Cerebellar cortex (tissue), 1 donor: ENCODE data around the gene ZBTB24.
"Not testable (repeated sequence)": the region's sequence is repeated elsewhere in the genome, so short reads cannot be mapped to it uniquely, and the experiment has no call there.

ENCODE experiments used
- DNase-seq: peaks from one replicate; pipeline ENCODE4 v3.0.0-alpha.2; 2015; ENCODE audit warnings: low spot score

ZBTB24 gene

DNA sequence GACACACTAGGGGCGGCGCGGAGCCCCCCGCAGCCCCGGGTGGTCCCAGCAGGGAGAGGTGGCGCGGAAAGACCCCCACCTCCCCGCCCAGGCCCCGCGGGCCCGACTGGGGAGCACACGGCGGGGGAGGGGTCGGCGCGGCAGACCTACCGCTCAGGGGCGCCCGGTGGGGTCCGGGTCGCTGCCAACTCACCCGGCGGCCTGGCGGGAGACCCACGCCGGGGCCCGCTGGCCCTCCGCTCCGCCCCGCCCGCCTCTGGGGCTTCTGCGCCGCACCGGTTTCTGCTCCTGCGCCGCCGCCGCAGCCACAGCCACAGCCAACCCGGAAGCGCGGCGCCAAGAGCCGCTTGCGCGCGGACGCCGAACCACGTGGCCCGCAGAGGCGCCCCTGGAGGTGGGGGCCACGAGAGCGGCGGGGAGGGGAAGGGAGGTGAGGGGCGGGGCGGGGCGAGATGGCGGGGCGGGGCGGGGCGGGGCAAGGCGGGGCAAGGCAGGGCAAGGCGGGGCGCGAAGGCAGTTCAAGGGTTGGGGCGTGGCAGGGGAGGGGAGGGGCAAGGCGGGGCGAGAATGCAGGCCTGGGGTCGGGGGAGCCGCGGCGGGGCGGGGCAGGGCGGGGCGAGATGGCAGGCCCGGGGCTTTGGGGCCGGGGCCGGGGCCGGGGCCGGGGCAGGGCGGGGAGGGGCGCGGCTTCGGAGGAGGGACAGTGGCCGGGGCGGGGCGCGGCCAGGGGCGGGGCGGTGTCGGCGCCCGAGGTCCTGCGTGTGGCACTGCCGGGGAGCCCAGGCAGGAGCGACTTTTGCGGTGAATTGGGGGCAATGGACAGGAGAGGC lies at the start of gene ZBTB24:
Gene ZBTB24, minus strand, starts transcription at position 315 of the 830 bp plus-strand sequence. CDS start 1,193 bp downstream, outside the sequence.
- DNase-seq, result peak; percentile 86

DNA sequence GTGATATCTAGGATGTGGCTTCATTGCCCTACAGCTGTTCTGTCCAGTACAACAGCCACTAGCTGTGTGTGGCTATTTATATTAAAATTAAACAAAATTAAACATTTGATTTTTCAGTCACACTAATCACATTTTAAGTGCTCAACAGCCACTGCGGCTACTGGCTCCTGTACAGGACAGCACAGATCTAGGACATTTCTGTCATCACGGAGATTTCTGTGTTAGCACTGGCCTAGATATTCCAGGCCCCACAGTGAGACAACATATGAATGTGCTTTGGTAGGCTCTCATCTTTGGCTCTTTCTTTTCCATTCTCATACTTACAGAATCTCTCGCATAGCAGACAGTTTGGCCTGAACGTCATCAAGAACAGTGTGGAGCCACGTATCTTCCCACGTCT lies 48.4 kb upstream of the ZBTB24 start:
- DNase-seq, result peak; percentile 69

GRCh38 chr6:109527989-109528388 lies 45.0 kb upstream of the ZBTB24 start:
- DNase-seq, result peak; percentile 21

- DNase-seq, result peak; percentile 73
Observed at GRCh38 chr6:109526905-109527628, 44.0 kb upstream of the ZBTB24 start.

DNA sequence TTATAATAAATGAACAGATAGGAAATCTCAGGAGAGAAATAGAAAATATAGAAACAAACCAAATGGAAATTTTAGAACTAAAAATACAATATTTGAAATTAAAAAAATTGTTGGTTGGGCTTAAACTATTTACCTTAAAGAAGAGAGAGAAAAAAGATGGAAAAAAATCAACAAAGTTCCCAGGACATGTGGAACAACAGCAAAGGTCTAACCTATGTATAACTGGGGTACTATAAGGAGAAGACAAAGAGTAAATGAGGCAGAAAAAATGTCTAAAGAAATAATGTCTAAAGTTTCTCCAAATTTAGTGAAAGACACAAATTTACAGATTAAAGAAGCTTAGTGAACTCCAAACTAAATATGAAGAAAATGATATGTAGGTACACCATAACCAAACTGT lies 41.1 kb upstream of the ZBTB24 start:
- DNase-seq, result no peak

DNA sequence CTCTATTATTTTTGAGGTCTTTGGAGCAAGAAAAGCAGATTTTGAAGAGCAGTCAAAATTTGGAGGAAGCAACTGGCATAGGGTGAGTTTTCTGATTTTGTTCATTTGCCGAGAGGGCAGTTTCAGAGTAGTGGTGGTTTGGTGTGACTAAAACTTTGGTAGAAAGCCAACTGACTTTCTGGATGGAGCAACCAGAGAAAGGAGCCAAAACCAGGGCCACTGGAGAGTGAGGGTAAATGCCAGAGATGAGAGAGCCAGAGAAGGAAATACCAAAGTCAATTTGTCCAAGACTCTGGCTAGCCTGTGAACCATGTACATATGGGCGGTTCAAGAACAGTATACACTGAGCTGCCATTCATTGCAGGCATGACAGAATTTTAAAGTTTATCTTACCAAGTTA lies 40.5 kb upstream of the ZBTB24 start:
- DNase-seq, result no peak

GRCh38 chr6:109521080-109521479 lies 38.1 kb upstream of the ZBTB24 start:
- DNase-seq, result no peak

GRCh38 chr6:109519647-109520046 lies 36.6 kb upstream of the ZBTB24 start:
- not testable (repeated sequence) for DNase-seq

GRCh38 chr6:109516929-109517328 lies 33.9 kb upstream of the ZBTB24 start:
- no peak for DNase-seq

GRCh38 chr6:109515781-109516409 lies 32.9 kb upstream of the ZBTB24 start:
- no peak for DNase-seq

- no peak for DNase-seq
Observed at GRCh38 chr6:109514946-109515345, 31.9 kb upstream of the ZBTB24 start.

- DNase-seq, result no peak
Observed at GRCh38 chr6:109513571-109514071, 30.6 kb upstream of the ZBTB24 start.

- DNase-seq, result no peak
Observed at GRCh38 chr6:109512271-109512817, 29.3 kb upstream of the ZBTB24 start.

- DNase-seq, result no peak
Observed at GRCh38 chr6:109511832-109512231, 28.8 kb upstream of the ZBTB24 start.

DNA sequence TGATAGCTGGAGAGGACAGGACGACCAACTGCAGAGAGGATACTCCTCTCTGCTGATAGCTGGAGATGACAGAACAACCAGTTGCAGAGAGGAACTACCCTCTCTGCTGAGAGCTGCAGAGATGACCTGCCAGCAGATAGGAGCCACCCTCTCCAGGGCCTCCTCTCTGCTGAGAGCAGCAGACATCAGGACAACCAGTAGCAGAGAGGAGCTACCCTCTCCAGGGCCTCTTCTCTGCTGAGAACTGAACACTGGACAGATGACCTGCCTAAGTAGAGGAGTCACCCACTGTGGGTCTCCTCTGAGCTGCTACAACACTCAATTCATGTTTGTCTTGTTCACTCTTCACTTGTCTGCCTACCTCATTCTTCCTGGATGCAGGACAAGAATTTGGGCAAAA lies 27.3 kb upstream of the ZBTB24 start:
- DNase-seq, result no peak

GRCh38 chr6:109508166-109508860 lies 25.3 kb upstream of the ZBTB24 start:
- DNase-seq, result no peak

GRCh38 chr6:109507490-109508072 lies 24.6 kb upstream of the ZBTB24 start:
- DNase-seq, result no peak

- DNase-seq, result no peak
Observed at GRCh38 chr6:109506841-109507240, 23.8 kb upstream of the ZBTB24 start.

- DNase-seq, result no peak
Observed at GRCh38 chr6:109506314-109506713, 23.3 kb upstream of the ZBTB24 start.

DNA sequence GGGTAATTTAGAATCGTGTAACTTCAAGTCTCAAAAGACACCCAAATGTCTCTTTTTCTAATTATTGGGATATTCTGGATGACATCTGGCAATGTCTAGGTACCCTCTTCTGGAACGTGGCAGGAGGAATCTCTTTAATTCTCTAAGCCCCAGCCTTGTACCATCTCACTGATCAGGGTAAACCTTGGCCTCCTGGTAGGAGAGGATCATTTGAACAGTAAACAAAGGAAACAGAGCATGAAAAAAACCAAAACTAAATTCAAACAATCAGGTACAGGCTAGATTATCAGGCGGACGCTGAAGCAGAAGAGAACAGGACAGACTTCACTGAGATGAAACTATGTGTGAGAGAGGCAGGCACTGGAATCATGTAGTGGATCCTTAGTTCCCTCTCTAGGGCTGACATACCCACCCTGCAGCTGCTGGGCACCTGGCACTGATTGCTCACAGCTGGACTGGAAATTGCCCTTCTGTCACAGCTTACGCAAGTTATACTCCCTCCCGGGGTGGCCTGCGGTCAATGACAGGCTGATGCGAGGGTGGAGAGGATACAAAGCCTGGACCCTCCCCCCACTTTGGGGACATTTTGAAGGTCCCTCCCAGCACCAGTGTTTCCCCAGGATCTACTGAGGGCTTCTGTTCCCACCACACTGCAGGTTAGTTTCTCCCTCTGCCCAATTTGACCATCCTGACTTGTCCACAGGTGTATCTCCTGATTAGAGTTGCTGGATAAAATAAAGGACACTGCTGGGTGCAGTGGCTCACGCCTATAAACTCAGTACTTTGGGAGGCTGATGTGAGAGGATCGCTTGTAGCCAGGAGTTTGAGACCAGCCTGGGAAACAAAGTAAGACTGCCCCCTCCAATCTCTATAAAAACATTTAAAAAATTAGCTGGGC lies 20.6 kb upstream of the ZBTB24 start:
- no peak for DNase-seq
